SK-N-SH treated with all-trans-retinoic acid at 6 μM for 48 hours (cell line): Measurements from ENCODE around the gene PRXL2B.

ENCODE experiments used
- ATAC-seq: fragments of 200-7000 bp; cut with Tn5 transposase; 3 replicates; pipeline ENCODE4 v1.9.1; 2020; ENCODE audit warnings: mild to moderate bottlenecking, moderate library complexity
- BACH2 ChIP-seq: fragments of 250-450 bp; sonication (Bioruptor Pico); IDR thresholded peaks from 2 replicates; pipeline ENCODE4 v1.9.0; 2021; ENCODE audit warnings: mild to moderate bottlenecking, borderline replicate concordance
- CSDC2 ChIP-seq: fragments of 250-450 bp; sonication (Bioruptor Pico); IDR thresholded peaks from 2 replicates; pipeline ENCODE4 v1.5.0; 2020; ENCODE audit warnings: mild to moderate bottlenecking, moderate library complexity
- ESRRG ChIP-seq: fragments of 250-450 bp; sonication (Bioruptor Pico); IDR thresholded peaks from 2 replicates; pipeline ENCODE4 v1.6.1; 2021; ENCODE audit warnings: mild to moderate bottlenecking
- GLIS3 ChIP-seq: fragments of 250-450 bp; sonication (Bioruptor Pico); IDR thresholded peaks from 2 replicates; pipeline ENCODE4 v1.5.0; 2020; ENCODE audit warnings: mild to moderate bottlenecking, moderate library complexity
- ISL1 ChIP-seq: fragments of 250-450 bp; sonication (Bioruptor Pico); IDR thresholded peaks from 2 replicates; pipeline ENCODE4 v2.1.2; 2022; ENCODE audit warnings: mild to moderate bottlenecking, moderate library complexity
- OSR1 ChIP-seq: fragments of 250-450 bp; sonication (Bioruptor Pico); IDR thresholded peaks from 2 replicates; pipeline ENCODE4 v1.8.0; 2022; ENCODE audit warnings: moderate library complexity, mild to moderate bottlenecking, inconsistent platforms
- PPARA ChIP-seq: fragments of 250-450 bp; sonication (Bioruptor Pico); IDR thresholded peaks from 2 replicates; pipeline ENCODE4 v1.5.0; 2020; ENCODE audit warnings: mild to moderate bottlenecking, borderline replicate concordance
- RARB ChIP-seq: fragments of 250-450 bp; sonication (Bioruptor Pico); IDR thresholded peaks from 2 replicates; pipeline ENCODE4 v1.8.0; 2021; ENCODE audit warnings: mild to moderate bottlenecking, moderate library complexity
- SNAI2 ChIP-seq: fragments of 250-450 bp; sonication (Bioruptor Pico); IDR thresholded peaks from 2 replicates; pipeline ENCODE4 v1.5.0; 2020; ENCODE audit warnings: mild to moderate bottlenecking, moderate library complexity
- TCF4 ChIP-seq: fragments of 250-450 bp; sonication (Bioruptor Pico); IDR thresholded peaks from 2 replicates; pipeline ENCODE4 v1.8.0; 2021; ENCODE audit warnings: mild to moderate bottlenecking, moderate library complexity, borderline replicate concordance
- TOX ChIP-seq: fragments of 250-450 bp; sonication (Bioruptor Pico); IDR thresholded peaks from 2 replicates; pipeline ENCODE4 v1.8.0; 2021; ENCODE audit warnings: mild to moderate bottlenecking, moderate library complexity, borderline replicate concordance
- ZC3H10 ChIP-seq: fragments of 250-450 bp; sonication (Bioruptor Pico); IDR thresholded peaks from 2 replicates; pipeline ENCODE4 v1.5.1; 2021; ENCODE audit warnings: mild to moderate bottlenecking, moderate library complexity
- ZFP3 ChIP-seq: fragments of 250-450 bp; sonication (Bioruptor Pico); IDR thresholded peaks from 2 replicates; pipeline ENCODE4 v1.5.0; 2020; ENCODE audit warnings: mild to moderate bottlenecking, moderate library complexity
- ZFP30 ChIP-seq: fragments of 450-650 bp; formaldehyde crosslinking; IDR thresholded peaks from 2 replicates; pipeline ENCODE4 v1.5.0; 2022; ENCODE audit warnings: mild to moderate bottlenecking, moderate library complexity
- ZNF565 ChIP-seq: fragments of 450-650 bp; formaldehyde crosslinking; conservative IDR thresholded peaks from 2 replicates; pipeline ENCODE4 v1.5.0; 2020; ENCODE audit warnings: low read depth, mild to moderate bottlenecking, moderate library complexity
- ZNF70 ChIP-seq: fragments of 450-650 bp; formaldehyde crosslinking; IDR thresholded peaks from 2 replicates; pipeline ENCODE4 v1.5.0; 2020; ENCODE audit warnings: mild to moderate bottlenecking, moderate library complexity
- ZNF8 ChIP-seq: fragments of 450-650 bp; formaldehyde crosslinking; IDR thresholded peaks from 2 replicates; pipeline ENCODE4 v1.5.0; 2020; ENCODE audit warnings: mild to moderate bottlenecking, moderate library complexity
- TF ChIP-seq, protein P1 (sequence below): fragments of 250-450 bp; sonication (Bioruptor Pico); IDR thresholded peaks from 2 replicates; pipeline ENCODE4 v1.5.1; 2020; ENCODE audit warnings: low read depth, mild to moderate bottlenecking, moderate library complexity
- TF ChIP-seq, protein P2 (sequence below): fragments of 250-450 bp; sonication (Bioruptor Pico); IDR thresholded peaks from 2 replicates; pipeline ENCODE4 v1.8.0; 2021; ENCODE audit warnings: low read depth, mild to moderate bottlenecking, moderate library complexity, borderline replicate concordance
- TF ChIP-seq, protein P3 (sequence below): fragments of 250-450 bp; sonication (Bioruptor Pico); IDR thresholded peaks from 2 replicates; pipeline ENCODE4 v1.8.0; 2020; ENCODE audit warnings: mild to moderate bottlenecking, moderate library complexity, borderline replicate concordance
- TF ChIP-seq, protein P4 (sequence below): fragments of 250-450 bp; sonication (Bioruptor Pico); IDR thresholded peaks from 2 replicates; pipeline ENCODE4 v1.5.0; 2020; ENCODE audit warnings: mild to moderate bottlenecking, moderate library complexity
- TF ChIP-seq, protein P5 (sequence below): fragments of 250-450 bp; sonication (Bioruptor Pico); IDR thresholded peaks from 2 replicates; pipeline ENCODE4 v1.5.1; 2021; ENCODE audit warnings: mild to moderate bottlenecking, moderate library complexity

The PRXL2B gene

DNA sequence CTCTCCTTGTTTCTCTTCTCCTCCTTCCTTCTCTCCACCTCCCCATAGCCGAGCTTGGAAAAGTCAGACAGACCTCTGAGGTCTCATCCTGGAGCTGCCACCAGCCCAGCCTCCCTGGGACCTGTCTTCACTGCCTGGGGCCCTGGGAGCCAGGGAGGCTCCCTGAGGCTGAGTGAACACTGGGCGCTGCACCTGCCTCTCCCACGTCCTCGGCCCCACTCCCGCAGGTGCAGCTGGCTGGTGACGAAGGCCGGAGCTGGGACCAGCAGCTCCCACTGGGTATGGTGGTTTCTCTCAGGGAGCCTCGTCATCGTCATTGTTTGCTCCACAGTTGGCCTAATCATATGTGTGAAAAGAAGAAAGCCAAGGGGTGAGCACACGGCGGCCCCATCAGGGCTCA lies 25.1 kb upstream of the PRXL2B start:
- no peak for ATAC-seq
- TF ChIP-seq, protein P1, sequence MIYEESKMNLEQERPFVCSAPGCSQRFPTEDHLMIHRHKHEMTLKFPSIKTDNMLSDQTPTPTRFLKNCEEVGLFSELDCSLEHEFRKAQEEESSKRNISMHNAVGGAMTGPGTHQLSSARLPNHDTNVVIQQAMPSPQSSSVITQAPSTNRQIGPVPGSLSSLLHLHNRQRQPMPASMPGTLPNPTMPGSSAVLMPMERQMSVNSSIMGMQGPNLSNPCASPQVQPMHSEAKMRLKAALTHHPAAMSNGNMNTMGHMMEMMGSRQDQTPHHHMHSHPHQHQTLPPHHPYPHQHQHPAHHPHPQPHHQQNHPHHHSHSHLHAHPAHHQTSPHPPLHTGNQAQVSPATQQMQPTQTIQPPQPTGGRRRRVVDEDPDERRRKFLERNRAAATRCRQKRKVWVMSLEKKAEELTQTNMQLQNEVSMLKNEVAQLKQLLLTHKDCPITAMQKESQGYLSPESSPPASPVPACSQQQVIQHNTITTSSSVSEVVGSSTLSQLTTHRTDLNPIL = no peak
- no peak for TF ChIP-seq TOX (CRISPR knock-in tag)
- no peak for TF ChIP-seq ZNF565
- TF ChIP-seq GLIS3 (CRISPR knock-in tag) = no peak
- TF ChIP-seq SNAI2 (CRISPR knock-in tag) = no peak
- TF ChIP-seq ZFP3 (CRISPR knock-in tag) = no peak
- TF ChIP-seq ZFP30 (CRISPR knock-in tag) = no peak

DNA sequence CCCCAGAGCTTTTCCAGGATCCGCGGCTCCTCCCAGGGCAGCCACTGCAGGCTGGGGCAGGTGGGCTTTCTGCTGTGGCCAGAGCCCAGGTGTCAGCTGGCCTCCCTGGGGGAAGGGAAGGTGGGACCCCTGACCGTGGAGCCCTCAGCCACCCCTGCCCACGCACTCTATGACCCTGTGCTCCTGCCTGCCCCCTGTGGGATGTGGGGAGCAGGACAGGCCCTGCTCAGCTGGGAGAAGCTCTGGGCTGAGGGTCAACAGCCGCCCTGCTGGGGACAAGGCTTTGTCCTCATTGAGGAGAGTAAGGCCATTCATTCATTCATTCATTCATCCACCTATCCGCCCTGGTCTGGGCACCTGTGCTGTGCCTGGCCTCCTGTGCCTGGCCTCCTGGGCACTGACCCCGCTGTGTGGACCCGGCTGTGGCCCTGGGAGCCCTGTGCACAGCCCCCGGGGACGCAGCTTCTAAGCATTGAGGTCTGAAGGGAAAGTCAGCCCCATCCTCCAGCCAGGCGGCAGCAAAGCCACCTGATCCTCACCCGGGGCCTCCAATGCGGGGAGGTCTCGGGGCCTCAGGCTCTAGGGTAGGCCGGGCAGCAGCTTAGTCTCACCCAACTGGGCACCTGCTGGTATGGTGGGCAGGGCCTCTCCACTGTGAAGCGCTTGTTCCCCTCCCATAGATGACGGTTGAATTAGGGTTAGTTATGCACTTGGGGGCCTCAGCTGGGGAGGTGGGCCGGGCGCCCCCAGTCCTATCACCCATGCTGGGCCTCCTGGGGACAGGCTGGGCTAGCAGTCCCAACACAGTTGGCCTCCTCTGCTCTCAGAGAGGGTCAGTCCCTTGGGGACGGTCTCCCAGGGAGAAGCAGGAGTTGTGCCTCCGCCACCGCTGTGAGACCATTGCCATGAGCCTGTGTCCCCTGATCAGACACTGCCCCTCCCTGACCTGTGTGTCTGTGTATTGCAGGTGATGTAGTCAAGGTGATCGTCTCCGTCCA lies 24.4 kb upstream of the PRXL2B start:
- ATAC-seq = peak; percentile 30; the same call in 1 of the 3 replicates
- TF ChIP-seq ZNF70 = no peak
- TF ChIP-seq, protein P2, sequence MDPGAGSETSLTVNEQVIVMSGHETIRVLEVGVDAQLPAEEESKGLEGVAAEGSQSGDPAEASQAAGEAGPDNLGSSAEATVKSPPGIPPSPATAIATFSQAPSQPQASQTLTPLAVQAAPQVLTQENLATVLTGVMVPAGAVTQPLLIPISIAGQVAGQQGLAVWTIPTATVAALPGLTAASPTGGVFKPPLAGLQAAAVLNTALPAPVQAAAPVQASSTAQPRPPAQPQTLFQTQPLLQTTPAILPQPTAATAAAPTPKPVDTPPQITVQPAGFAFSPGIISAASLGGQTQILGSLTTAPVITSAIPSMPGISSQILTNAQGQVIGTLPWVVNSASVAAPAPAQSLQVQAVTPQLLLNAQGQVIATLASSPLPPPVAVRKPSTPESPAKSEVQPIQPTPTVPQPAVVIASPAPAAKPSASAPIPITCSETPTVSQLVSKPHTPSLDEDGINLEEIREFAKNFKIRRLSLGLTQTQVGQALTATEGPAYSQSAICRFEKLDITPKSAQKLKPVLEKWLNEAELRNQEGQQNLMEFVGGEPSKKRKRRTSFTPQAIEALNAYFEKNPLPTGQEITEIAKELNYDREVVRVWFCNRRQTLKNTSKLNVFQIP (CRISPR knock-in tag) = no peak
- TF ChIP-seq TOX (CRISPR knock-in tag) = no peak
- no peak for TF ChIP-seq BACH2 (CRISPR knock-in tag)
- TF ChIP-seq RARB = no peak
- TF ChIP-seq, protein P3, sequence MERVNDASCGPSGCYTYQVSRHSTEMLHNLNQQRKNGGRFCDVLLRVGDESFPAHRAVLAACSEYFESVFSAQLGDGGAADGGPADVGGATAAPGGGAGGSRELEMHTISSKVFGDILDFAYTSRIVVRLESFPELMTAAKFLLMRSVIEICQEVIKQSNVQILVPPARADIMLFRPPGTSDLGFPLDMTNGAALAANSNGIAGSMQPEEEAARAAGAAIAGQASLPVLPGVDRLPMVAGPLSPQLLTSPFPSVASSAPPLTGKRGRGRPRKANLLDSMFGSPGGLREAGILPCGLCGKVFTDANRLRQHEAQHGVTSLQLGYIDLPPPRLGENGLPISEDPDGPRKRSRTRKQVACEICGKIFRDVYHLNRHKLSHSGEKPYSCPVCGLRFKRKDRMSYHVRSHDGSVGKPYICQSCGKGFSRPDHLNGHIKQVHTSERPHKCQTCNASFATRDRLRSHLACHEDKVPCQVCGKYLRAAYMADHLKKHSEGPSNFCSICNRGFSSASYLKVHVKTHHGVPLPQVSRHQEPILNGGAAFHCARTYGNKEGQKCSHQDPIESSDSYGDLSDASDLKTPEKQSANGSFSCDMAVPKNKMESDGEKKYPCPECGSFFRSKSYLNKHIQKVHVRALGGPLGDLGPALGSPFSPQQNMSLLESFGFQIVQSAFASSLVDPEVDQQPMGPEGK (CRISPR knock-in tag) = no peak
- TF ChIP-seq SNAI2 (CRISPR knock-in tag) = no peak
- TF ChIP-seq, protein P4, sequence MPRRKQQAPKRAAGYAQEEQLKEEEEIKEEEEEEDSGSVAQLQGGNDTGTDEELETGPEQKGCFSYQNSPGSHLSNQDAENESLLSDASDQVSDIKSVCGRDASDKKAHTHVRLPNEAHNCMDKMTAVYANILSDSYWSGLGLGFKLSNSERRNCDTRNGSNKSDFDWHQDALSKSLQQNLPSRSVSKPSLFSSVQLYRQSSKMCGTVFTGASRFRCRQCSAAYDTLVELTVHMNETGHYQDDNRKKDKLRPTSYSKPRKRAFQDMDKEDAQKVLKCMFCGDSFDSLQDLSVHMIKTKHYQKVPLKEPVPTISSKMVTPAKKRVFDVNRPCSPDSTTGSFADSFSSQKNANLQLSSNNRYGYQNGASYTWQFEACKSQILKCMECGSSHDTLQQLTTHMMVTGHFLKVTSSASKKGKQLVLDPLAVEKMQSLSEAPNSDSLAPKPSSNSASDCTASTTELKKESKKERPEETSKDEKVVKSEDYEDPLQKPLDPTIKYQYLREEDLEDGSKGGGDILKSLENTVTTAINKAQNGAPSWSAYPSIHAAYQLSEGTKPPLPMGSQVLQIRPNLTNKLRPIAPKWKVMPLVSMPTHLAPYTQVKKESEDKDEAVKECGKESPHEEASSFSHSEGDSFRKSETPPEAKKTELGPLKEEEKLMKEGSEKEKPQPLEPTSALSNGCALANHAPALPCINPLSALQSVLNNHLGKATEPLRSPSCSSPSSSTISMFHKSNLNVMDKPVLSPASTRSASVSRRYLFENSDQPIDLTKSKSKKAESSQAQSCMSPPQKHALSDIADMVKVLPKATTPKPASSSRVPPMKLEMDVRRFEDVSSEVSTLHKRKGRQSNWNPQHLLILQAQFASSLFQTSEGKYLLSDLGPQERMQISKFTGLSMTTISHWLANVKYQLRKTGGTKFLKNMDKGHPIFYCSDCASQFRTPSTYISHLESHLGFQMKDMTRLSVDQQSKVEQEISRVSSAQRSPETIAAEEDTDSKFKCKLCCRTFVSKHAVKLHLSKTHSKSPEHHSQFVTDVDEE (CRISPR knock-in tag) = no peak
- TF ChIP-seq PPARA (CRISPR knock-in tag) = no peak
- no peak for TF ChIP-seq ZC3H10 (CRISPR knock-in tag)
- no peak for TF ChIP-seq CSDC2 (CRISPR knock-in tag)
- no peak for TF ChIP-seq ZFP30 (CRISPR knock-in tag)
- TF ChIP-seq TCF4 (CRISPR knock-in tag) = no peak
- TF ChIP-seq, protein P5, sequence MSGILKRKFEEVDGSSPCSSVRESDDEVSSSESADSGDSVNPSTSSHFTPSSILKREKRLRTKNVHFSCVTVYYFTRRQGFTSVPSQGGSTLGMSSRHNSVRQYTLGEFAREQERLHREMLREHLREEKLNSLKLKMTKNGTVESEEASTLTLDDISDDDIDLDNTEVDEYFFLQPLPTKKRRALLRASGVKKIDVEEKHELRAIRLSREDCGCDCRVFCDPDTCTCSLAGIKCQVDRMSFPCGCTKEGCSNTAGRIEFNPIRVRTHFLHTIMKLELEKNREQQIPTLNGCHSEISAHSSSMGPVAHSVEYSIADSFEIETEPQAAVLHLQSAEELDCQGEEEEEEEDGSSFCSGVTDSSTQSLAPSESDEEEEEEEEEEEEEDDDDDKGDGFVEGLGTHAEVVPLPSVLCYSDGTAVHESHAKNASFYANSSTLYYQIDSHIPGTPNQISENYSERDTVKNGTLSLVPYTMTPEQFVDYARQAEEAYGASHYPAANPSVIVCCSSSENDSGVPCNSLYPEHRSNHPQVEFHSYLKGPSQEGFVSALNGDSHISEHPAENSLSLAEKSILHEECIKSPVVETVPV (CRISPR knock-in tag) = no peak
- TF ChIP-seq ESRRG (CRISPR knock-in tag) = no peak
- no peak for TF ChIP-seq GLIS3 (CRISPR knock-in tag)
- no peak for TF ChIP-seq ISL1 (CRISPR knock-in tag)
- TF ChIP-seq ZFP3 (CRISPR knock-in tag) = no peak
- no peak for TF ChIP-seq ZNF8
- TF ChIP-seq OSR1 = no peak
- TF ChIP-seq, all 23 proteins: peak for 0
